ENCODE results near the gene CRMP1. TPM values are rescaled to one million over a fixed set of nuclear protein-coding genes. Genes with fewer than 3 reads are reported as not detected.

CRMP1 gene
- total RNA-seq, 1 donor from 2014 or later: 15.7 TPM

DNA sequence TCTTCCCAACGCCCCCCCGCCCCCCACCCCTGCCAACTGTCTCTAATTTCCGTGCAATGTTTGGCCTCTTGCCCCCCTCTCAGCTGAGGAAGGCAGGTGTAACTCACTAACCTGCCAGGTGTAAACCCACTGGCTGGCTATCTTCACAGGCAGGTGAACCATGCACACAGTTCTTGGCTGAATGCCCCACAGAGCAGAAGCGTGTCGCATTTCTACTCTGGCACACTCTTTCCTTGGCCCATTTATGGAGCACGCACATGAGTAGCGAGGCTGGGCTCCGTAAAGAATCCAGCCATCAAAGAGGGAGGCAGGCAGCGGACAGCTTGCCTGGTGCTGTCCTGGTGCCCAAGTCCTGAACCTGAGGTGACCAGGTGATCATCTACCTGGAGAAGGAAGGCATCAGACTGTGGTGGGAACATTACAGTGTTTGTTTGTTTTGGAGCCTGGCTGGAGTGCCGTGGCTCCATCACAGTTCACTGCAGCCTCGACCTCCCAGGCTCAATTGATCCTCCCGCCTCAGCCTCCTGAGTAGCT is 39.2 kb upstream of the CRMP1 start:
- TF ChIP-seq, protein P1, sequence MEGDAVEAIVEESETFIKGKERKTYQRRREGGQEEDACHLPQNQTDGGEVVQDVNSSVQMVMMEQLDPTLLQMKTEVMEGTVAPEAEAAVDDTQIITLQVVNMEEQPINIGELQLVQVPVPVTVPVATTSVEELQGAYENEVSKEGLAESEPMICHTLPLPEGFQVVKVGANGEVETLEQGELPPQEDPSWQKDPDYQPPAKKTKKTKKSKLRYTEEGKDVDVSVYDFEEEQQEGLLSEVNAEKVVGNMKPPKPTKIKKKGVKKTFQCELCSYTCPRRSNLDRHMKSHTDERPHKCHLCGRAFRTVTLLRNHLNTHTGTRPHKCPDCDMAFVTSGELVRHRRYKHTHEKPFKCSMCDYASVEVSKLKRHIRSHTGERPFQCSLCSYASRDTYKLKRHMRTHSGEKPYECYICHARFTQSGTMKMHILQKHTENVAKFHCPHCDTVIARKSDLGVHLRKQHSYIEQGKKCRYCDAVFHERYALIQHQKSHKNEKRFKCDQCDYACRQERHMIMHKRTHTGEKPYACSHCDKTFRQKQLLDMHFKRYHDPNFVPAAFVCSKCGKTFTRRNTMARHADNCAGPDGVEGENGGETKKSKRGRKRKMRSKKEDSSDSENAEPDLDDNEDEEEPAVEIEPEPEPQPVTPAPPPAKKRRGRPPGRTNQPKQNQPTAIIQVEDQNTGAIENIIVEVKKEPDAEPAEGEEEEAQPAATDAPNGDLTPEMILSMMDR (IDR thresholded peaks at IDR 0.05; ENCODE audit: unreplicated experiment): no peak
- no peaks in the 10 kb centered on the region for H3K4me1 Mint-ChIP-seq
- H3K9me3 Mint-ChIP-seq: no peaks in the 10 kb centered on the region
- H3K4me3 Mint-ChIP-seq: no peak overlapping the region
- no peak overlapping the region for H3K27ac Mint-ChIP-seq
- H3K36me3 Mint-ChIP-seq: no peaks in the 10 kb centered on the region
- DNase-seq (ENCODE audit: low spot score in 2 of 2, unreplicated experiment in 2 of 2): no peak
- H3K27me3 Mint-ChIP-seq (ENCODE audit: low read depth): peaks cover 84% of the 10 kb centered on the region

DNA sequence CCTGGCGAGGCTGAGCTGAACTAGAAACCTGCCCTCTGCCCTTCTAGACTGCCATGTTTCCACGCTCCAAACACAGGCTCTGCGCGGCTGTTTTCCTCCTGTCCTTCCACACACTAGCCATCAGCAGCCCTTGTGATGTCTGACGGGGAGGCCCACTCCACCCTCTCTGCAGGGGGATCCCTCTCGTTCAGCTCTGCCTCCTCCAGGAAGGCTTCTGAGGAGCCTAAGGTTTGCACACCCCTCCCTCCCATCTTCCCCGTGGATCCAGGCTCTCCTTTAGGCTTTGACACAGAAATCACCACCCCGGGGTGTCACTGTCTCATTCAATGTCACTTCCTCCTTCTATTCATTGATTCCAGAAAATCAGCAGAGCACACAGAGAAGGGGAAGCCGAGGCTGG is 38.6 kb upstream of the CRMP1 start:
- DNase-seq (ENCODE audit: low spot score in 2 of 2, unreplicated experiment in 2 of 2): no peak
- TF ChIP-seq, protein P1 (IDR thresholded peaks at IDR 0.05; ENCODE audit: unreplicated experiment): no peak
- no peak overlapping the region for H3K4me3 Mint-ChIP-seq
- H3K27me3 Mint-ChIP-seq (ENCODE audit: low read depth): peaks cover 83% of the 10 kb centered on the region
- no peaks in the 10 kb centered on the region for H3K9me3 Mint-ChIP-seq
- H3K4me1 Mint-ChIP-seq: no peaks in the 10 kb centered on the region
- no peak overlapping the region for H3K27ac Mint-ChIP-seq
- no peaks in the 10 kb centered on the region for H3K36me3 Mint-ChIP-seq

DNA sequence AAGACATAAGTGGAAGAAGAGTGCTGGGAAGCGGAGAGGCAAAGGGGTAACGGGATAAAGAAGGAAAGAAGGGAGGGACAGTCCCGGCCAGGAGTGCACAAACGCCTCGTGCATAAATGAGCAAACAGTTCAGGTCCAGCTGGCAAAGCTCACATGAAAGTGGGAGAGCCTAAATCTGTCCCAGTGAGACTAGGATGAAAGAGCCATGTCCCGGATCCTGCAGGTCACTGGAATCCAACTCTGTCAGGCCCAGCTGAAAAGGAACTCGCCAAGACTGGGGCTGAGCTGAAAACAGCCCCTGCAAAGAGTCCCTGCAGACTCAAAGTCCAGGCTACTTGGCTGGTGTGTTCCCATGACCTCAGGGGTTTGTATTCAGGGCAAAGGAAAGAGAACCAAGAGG is 38.0 kb upstream of the CRMP1 start:
- Mint-ChIP-seq H3K4me3 (no peak overlapping the region), H3K36me3 (no peaks in the 10 kb centered on the region)
- TF ChIP-seq, protein P1 (IDR thresholded peaks at IDR 0.05; ENCODE audit: unreplicated experiment): no peak

DNA sequence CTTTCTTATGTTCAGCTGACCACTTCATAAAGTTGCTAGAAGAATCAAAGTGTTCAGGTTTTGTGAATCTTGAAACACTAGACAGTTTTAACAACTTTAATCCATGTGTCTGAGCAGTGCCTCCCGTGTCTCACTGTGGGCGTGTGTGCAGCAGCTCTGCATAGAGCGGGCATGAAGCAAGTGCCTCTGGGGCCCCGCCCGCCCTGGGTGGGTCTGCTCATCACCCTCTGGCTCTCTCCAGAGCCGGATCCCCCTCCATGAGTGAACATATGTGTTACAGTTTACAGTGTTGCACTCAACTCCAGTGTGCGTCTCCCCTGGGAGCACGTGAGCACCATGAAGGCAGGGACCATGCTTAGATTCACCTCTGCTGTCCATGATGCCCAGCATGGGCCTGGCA is 37.6 kb upstream of the CRMP1 start:
- TF ChIP-seq, protein P1 (IDR thresholded peaks at IDR 0.05; ENCODE audit: unreplicated experiment): no peak
- no peak overlapping the region for H3K4me3 Mint-ChIP-seq
- no peak for DNase-seq (ENCODE audit: low spot score in 2 of 2, unreplicated experiment in 2 of 2)
- no peaks in the 10 kb centered on the region for H3K36me3 Mint-ChIP-seq
- H3K27ac Mint-ChIP-seq: no peak overlapping the region
- H3K4me1 Mint-ChIP-seq: no peaks in the 10 kb centered on the region
- H3K27me3 Mint-ChIP-seq (ENCODE audit: low read depth): peaks cover 81% of the 10 kb centered on the region
- H3K9me3 Mint-ChIP-seq: no peaks in the 10 kb centered on the region

More for the DNA sequence above, 38.0 kb upstream of the CRMP1 start:
- Mint-ChIP-seq H3K27ac (no peak overlapping the region), H3K4me1 (no peaks in the 10 kb centered on the region), H3K27me3 (ENCODE audit: low read depth) (peaks cover 81% of the 10 kb centered on the region), H3K9me3 (no peaks in the 10 kb centered on the region)
- DNase-seq (ENCODE audit: low spot score in 2 of 2, unreplicated experiment in 2 of 2): no peak

DNA sequence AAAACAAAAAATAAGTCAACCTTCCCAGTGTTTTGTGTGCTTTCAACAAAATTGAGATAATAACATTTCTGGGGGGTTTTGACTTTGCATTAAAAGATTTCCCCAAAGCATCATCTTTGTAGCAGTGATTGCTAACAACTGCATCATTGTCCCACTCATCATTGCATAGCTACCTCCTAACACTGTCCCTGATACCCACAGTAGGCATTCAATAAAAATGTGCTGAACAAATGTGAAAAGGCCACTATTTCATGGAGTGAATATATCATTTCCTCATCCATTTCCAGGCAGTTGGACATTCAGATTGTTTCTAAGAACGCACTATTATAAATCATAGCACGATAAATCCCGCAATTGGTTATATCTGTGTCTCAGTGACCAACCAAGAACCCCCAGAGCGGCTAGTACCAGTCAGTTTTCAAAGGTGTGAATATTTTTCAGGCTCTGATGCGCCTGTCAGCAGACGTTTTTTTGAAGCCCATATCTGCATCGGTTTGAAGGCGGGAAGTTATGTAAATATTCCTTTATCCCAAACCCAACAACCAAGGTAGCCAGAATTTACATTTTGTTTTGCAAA is 36.0 kb upstream of the CRMP1 start:
- Mint-ChIP-seq H3K4me1 (no peaks in the 10 kb centered on the region), H3K4me3 (no peak overlapping the region), H3K9me3 (no peaks in the 10 kb centered on the region), H3K27me3 (ENCODE audit: low read depth) (peaks cover 77% of the 10 kb centered on the region), H3K36me3 (no peaks in the 10 kb centered on the region), H3K27ac (no peak overlapping the region)
- TF ChIP-seq, protein P1 (IDR thresholded peaks at IDR 0.05; ENCODE audit: unreplicated experiment): no peak
- DNase-seq (ENCODE audit: low spot score in 2 of 2, unreplicated experiment in 2 of 2): no peak
